GM18517 (cell line): ENCODE results near the gene PSMG4.

ENCODE experiments used
- ATAC-seq: cut with Tn5 transposase; IDR thresholded peaks from one replicate; pipeline ENCODE4 v1.9.1; 2021; ENCODE audit warnings: mild to moderate bottlenecking, moderate library complexity; ENCODE audit not compliant: unreplicated experiment

The PSMG4 gene

DNA sequence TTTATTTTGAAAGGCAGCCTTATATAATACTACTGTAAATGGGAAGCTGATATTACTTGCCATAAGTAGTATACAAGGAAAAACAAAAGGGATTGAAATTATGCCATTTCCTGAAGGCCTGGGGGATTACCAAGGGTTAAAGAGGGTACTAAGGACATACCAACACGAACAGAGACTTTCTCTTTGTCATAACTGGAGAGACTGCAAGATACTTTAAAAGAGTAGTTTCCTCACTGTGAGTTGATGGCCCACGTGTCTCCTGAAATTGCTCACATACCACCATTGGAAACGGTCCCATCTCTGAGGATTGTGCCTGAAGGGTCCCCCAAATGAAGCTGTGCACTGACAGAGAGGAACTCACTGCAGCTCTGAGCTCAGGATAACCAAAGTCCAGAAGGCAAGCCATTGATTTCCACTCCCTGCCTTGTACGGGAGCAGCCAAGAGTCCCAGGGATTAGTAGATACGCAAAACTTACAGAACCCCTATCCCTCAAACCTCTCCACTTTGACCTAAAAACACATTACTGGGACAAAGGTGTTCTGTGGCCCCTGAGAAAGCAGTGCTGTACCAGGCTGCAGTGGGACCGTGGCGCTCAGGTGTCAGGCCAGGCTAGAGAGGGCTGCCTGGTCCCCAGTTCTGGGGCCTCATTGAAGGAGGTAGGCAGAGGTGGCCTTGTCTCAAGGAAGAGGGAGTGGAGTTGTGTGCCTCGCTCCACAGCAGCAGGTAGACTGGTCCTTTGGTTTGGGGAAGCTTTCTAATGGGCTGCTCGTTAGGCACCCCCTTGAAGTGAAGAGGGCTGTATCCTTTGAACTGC lies 15.2 kb downstream of the PSMG4 start:
- no peak for ATAC-seq

DNA sequence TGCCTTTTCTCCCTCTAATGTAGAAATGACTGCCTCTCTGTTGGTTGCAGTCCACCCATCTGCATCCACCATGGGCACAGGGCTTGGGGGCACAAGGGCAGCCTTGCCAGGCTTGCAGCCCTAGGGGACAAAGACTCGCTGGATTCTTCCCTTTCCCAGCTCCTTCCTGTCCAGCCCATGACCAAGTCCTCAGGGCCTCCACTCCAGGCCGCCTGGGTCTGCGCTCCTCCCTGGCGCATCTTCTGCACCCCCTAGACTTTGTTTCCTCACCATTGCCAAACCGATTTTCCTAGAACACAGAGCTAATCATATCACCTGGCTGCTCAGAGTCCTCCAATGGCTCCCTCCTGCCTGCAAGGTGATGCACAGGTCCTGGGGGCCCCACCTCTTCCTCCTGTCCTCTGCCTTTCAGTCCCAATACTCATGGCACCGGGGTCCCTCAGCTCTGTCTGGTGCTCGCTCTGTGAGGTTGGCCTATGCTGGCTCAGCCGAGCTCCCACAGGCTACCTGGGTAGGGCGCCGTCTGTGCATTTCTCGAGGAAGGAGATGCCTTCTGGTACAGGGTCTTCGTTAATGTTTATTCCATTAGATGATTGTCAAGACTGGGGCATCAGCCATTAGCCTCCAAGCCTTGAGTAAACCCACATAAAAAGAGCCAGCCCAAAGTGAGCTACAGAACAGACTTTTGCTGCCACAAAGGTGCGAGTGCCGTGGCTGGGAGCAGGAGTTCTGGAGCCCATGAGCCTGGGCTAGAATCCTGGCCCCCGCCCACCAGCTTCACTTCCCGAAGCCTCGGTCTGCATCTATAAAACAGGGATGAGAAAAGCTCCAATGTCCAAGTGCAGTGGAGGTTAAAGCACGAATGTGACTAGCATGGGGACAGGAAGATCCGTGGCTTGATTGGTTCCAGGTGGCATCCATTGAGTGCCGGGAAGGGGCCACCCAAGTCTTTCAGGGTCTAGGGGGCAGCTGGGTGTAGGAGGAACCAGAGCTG lies 17.7 kb downstream of the PSMG4 start:
- no peak for ATAC-seq

- ATAC-seq = no peak
Observed at GRCh38 chr6:3277251-3277650, 18.5 kb downstream of the PSMG4 start.

GRCh38 chr6:3277851-3278416 lies 19.2 kb downstream of the PSMG4 start:
- ATAC-seq = no peak

DNA sequence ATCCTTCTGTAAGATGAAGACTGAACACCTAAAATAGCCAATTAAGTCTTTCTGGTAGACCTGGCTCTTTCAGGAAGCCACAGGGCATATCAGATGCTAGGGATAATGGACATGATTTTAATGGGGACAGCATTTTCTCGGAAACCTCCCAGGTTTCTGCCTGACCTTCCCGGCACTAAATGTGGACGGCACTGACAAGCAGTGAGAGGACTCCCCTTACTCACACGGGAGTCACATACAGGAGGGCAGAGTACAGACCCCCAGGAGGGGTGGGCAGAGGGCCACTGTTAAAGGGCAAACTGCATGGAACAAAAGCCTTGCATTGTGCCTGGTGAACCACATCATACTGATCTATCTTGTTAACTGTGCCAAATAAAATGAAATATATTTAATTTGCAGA lies 19.9 kb downstream of the PSMG4 start:
- ATAC-seq = no peak

DNA sequence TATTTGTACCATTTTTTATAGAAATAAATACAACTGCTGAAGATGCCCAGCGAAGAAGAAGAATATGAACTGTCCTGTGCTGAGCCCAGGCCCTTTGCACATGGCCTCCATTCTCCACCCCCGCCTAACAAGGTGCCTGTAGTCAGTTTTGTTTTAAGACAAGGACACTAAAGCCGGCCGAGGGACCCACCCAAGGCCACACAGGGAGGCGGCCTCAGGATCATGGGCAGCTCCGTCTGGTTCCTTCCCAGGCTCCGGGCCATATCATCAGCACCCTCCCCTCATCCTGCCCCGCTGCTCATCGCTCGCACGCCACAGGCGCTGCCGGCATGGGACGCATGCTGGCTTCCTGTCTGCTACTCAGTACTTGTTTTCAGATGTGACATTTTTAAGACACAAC lies 21.3 kb downstream of the PSMG4 start:
- no peak for ATAC-seq

GRCh38 chr6:3280866-3281465 lies 22.2 kb downstream of the PSMG4 start:
- no peak for ATAC-seq

- ATAC-seq = no peak
Observed at GRCh38 chr6:3281631-3282475, 23.1 kb downstream of the PSMG4 start.

DNA sequence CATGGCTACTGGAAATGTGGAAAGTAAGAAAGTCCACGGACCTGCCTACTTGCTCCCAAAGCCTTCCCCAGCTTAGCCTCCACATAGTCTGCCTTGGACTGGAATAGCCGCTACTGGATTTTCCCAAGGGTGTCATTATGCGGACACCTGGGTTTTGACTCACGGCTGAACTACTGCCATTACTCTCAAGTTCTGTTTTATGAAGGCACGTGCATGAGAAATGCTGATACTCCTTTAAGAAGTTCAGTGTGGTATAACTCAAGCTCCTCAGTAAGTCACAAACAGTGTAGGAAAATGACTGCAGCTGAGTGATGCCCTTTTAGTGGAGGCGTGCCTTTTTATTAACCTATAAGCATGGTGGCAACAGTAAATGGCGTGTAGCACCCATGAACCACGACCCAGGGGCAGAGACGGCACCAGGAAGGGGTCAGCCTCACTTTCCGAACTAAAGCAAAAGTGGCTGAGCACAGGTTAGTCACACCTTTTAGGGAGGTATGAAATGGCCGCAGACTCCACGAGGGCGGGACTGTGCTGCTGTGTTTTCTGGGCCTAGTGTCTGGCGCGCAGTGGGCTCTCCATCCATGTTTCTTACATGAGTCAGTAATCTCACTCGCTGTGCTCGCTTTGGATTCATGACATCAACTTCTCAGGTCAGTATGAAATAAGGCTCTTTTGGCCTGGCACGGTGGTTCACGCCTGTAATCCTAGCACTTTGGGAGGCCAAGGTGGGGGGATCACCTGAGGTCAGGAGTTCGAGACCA lies 23.9 kb downstream of the PSMG4 start:
- ATAC-seq = no peak

DNA sequence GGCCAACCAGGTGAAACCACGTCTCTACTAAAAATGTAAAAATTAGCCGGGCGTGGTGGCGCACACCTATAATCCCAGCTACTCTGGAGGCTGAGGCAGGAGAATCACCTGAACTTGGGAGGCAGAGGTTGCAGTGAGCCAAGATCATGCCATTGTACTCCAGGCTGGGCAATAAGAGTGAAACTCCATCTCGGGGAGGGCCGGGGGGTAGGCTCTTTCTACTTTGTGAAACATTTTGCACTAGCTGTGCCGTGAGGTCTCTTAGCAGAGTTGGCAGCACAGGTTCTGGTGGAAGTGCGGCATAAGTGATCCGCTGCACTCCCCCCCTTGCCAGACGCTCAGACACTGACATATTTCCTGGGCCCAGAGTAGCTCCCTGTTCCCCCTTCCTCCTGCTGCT lies 24.5 kb downstream of the PSMG4 start:
- no peak for ATAC-seq

- ATAC-seq = no peak
Observed at GRCh38 chr6:3283641-3284435, 25.1 kb downstream of the PSMG4 start.

GRCh38 chr6:3284436-3284876 lies 25.7 kb downstream of the PSMG4 start:
- ATAC-seq = no peak

- ATAC-seq = no peak
Observed at GRCh38 chr6:3285049-3285639, 26.4 kb downstream of the PSMG4 start.

DNA sequence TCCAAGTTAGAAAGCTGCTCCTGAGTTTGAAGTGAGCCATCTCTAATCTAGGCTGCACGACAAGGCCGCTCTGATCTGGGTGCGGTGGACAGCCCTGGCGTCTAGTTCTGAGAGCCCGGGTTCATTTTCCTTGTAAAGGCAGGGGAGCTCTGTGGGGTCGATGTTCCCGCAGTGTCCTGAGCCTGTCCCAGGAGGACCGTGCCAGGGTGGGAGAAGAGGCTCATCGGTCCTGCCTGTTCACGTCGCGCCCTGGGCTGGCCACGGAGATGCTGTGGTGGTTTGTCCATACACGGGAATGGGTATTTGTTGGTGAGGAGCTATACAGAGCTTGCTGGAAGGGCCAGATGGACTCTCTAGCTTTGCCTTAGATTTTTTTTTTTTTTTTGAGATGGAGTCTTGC lies 27.0 kb downstream of the PSMG4 start:
- ATAC-seq = no peak

DNA sequence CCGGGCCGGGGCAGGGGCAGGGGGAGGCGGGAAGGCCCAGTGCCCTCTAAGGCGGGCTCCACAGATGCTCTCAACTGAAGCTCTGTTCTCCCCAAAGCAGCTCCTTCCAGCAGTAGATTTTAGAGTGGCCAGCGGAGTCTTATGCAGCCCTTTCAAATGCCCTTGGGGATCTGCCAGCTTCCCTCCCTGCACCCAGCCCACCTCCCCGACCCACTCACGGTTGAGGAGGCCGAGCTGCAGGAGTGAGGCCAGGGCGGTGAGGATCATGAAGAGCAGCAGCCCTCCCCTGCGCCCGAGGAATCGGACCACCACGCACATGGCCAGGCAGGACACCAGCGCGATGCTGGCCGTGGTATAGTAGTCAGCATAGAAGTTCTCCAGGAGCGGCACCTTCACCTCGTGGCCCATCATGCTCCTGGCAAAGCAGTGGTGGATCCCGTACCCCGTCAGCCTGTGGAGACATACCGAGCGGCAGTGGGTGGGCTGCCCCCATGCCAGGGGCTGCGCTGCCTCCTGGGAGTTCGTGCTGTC lies 28.0 kb downstream of the PSMG4 start:
- ATAC-seq = no peak

GRCh38 chr6:3287308-3287707 lies 28.6 kb downstream of the PSMG4 start:
- no peak for ATAC-seq

GRCh38 chr6:3287976-3288707 lies 29.4 kb downstream of the PSMG4 start:
- ATAC-seq = no peak
